Left forelimb (tissue), 1 donor: ENCODE measurements around the gene MUC5B.
"Not testable (repeated sequence)": the region's sequence is repeated elsewhere in the genome, so short reads cannot be mapped to it uniquely, and the experiment has no call there.

Experiments used
- DNase-seq: peaks from one replicate; pipeline ENCODE4 v3.0.0-alpha.2; 2018; ENCODE audit warnings: low spot score

MUC5B gene

GRCh38 chr11:1233351-1234053 is 10.6 kb downstream of the MUC5B start:
- peak; percentile 62 for DNase-seq

DNA sequence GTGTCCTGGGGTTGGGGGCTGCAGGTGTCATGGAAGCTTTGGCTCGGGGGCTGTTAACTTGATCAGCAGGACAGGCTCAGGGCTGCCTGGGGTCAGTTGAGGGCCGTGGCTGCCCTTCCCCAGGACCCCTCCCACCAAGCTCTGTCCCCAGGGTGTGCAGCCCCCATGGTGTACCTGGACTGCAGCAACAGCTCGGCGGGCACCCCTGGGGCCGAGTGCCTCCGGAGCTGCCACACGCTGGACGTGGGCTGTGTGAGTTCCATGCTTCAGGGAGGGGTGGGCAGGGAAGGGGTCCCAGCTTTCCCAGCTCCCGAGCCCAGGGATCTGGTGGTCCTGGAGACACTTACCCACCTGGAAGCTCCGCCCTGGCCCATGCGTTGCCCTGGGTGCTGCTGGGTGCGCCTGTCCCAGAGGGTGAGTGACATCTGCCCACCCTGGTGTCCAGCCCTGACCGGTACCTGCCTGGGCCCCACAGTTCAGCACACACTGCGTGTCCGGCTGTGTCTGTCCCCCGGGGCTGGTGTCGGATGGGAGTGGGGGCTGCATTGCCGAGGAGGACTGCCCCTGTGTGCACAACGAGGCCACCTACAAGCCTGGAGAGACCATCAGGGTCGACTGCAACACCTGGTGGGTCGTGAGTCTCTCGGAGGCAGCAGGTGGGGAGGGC is 11.3 kb downstream of the MUC5B start:
- DNase-seq = peak; percentile 62

DNA sequence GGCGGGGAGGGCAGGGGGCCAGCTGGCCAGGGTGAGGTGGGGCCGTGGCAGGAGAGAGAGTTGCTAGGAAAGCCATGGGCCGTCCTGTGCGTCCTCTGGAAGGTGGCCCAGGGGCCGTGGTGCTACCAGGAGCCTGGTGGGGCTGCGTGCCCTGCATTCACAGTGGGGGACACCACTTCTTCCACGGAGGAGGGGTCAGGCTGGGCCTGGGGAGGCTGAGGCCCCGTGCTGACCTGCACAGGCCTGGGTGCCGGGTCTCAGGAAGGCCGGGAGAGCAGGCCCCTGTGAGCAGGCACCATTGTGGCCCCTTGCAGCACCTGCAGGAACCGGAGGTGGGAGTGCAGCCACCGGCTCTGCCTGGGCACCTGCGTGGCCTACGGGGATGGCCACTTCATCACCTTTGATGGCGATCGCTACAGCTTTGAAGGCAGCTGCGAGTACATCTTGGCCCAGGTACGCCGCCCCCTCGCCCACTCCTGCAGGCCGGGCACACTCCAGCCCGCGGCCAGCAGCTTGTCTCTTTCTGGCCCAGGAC is 12.0 kb downstream of the MUC5B start:
- peak; percentile 47 for DNase-seq

- DNase-seq = peak; percentile 51
Observed at GRCh38 chr11:1235306-1235900, 12.5 kb downstream of the MUC5B start.

- peak; percentile 30 for DNase-seq
Observed at GRCh38 chr11:1235901-1236315, 13.0 kb downstream of the MUC5B start.

GRCh38 chr11:1236316-1237127 is 13.7 kb downstream of the MUC5B start:
- DNase-seq = peak; percentile 45

GRCh38 chr11:1237128-1237580 is 14.3 kb downstream of the MUC5B start:
- DNase-seq = peak; percentile 53

- DNase-seq = no peak
Observed at GRCh38 chr11:1237851-1238250, 15.0 kb downstream of the MUC5B start.

DNA sequence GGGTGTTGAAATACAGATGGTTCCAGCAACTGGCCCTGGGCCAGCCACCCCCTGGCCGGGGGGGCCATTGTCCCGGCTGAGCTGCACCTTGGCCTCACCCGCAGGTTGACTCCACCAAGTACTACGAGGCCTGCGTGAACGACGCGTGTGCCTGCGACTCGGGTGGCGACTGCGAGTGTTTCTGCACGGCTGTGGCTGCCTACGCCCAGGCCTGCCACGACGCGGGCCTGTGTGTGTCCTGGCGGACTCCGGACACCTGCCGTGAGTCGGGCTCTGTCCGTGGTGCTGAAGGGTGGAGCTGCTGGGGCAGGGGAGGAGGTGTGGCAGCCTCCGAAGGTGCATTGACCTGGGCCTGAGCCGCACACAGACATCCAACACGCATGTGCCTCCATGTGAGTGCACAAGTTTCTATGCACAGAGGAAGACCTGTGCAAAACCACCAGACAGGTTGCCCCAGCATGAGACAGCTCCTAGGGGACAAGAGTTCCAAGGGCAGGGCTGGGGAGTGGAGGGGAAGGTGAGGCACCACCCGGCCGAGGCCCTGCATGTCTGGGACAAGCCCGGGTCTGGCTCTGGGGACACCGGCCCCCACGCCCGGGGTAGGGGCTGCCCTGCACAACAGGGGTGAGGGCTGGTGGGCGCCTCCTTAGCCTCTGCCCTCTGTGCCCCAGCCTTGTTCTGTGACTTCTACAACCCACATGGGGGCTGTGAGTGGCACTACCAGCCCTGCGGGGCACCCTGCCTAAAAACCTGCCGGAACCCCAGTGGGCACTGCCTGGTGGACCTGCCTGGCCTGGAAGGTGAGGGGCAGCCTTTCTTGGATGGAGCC is 16.1 kb downstream of the MUC5B start:
- no peak for DNase-seq

DNA sequence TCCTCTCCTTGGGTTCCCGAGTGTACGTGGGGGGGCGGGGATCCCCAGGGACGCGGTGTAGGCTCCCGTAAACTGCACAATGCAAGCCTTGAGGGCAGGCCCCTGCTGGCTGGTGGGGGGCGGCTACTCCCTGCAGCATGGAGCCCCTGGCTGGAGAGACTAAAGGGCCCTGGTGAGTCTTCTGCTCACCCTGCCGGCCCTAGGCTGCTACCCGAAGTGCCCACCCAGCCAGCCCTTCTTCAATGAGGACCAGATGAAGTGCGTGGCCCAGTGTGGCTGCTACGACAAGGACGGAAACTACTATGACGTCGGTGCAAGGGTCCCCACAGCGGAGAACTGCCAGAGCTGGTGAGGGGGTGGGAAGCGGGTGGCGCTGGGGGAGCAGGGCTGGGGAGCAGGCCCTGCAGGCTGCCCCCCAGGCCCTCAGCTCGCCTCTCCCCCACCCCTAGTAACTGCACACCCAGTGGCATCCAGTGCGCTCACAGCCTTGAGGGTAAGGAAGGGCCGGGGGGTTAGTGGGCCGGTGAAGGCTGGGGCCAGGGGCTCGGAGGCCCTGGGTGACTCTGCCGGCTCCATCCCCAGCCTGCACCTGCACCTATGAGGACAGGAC is 16.8 kb downstream of the MUC5B start:
- DNase-seq = no peak

GRCh38 chr11:1240771-1241170 is 17.9 kb downstream of the MUC5B start:
- DNase-seq = no peak

GRCh38 chr11:1241706-1242105 is 18.8 kb downstream of the MUC5B start:
- DNase-seq = no peak

DNA sequence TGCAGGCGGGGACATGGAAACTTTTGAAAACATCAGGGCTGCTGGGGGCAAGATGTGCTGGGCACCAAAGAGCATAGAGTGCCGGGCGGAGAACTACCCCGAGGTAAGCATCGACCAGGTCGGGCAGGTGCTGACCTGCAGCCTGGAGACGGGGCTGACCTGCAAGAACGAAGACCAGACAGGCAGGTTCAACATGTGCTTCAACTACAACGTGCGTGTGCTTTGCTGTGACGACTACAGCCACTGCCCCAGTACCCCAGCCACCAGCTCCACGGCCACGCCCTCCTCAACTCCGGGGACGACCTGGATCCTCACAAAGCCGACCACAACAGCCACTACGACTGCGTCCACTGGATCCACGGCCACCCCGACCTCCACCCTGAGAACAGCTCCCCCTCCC is 19.4 kb downstream of the MUC5B start:
- DNase-seq = no peak

DNA sequence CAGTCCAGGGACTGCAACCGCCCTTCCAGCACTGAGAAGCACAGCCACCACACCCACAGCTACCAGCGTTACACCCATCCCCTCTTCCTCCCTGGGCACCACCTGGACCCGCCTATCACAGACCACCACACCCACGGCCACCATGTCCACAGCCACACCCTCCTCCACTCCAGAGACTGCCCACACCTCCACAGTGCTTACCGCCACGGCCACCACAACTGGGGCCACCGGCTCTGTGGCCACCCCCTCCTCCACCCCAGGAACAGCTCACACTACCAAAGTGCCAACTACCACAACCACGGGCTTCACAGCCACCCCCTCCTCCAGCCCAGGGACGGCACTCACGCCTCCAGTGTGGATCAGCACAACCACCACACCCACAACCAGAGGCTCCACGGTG is 19.9 kb downstream of the MUC5B start:
- DNase-seq = not testable (repeated sequence)

GRCh38 chr11:1243521-1243920 is 20.7 kb downstream of the MUC5B start:
- DNase-seq = not testable (repeated sequence)

GRCh38 chr11:1244557-1244956 is 21.7 kb downstream of the MUC5B start:
- DNase-seq = not testable (repeated sequence)

- not testable (repeated sequence) for DNase-seq
Observed at GRCh38 chr11:1245717-1246116, 22.9 kb downstream of the MUC5B start.

- not testable (repeated sequence) for DNase-seq
Observed at GRCh38 chr11:1246301-1246700, 23.4 kb downstream of the MUC5B start.

GRCh38 chr11:1247026-1247425 is 24.2 kb downstream of the MUC5B start:
- DNase-seq = not testable (repeated sequence)

DNA sequence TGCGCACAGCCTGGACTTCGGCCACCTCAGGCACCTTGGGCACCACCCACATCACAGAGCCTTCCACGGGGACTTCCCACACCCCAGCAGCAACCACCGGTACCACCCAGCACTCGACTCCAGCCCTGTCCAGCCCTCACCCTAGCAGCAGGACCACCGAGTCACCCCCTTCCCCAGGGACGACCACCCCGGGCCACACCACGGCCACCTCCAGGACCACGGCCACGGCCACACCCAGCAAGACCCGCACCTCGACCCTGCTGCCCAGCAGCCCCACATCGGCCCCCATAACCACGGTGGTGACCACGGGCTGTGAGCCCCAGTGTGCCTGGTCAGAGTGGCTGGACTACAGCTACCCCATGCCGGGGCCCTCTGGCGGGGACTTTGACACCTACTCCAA is 26.1 kb downstream of the MUC5B start:
- DNase-seq = not testable (repeated sequence)

DNA sequence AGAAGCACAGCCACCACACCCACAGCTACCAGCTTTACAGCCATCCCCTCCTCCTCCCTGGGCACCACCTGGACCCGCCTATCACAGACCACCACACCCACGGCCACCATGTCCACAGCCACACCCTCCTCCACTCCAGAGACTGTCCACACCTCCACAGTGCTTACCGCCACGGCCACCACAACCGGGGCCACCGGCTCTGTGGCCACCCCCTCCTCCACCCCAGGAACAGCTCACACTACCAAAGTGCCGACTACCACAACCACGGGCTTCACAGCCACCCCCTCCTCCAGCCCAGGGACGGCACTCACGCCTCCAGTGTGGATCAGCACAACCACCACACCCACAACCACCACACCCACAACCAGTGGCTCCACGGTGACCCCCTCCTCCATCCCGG is 27.5 kb downstream of the MUC5B start:
- DNase-seq = not testable (repeated sequence)
